H1 (cell line): ENCODE data around the gene RPUSD1. TPM values are rescaled to one million over a fixed set of nuclear protein-coding genes. Genes with fewer than 3 reads are reported as not detected.

Experiments used
- CTCF ChIA-PET: fragments of 300-600 bp; sonication (Branson Sonifier 250); formaldehyde crosslinking; loops from one replicate; lab custom pipeline; 2021; ENCODE audit not compliant: partially characterized antibody; lab: Charles Lee
- POLR2A ChIA-PET: fragments of 300-600 bp; sonication (Branson Sonifier 250); formaldehyde crosslinking; loops from one replicate; lab custom pipeline; 2021; ENCODE audit warnings: inconsistent platforms; ENCODE audit not compliant: partially characterized antibody; lab: Charles Lee
- DNase-seq, 2 experiments: peaks; one replicate each; pipeline versions ENCODE4 v3.0.0 to v3.0.0-alpha.2; 2010 to 2022; ENCODE audit warnings: low spot score in 2 of 2, low read depth in 1 of 2, mixed read lengths in 1 of 2
- FAIRE-seq: peaks from 2 replicates; lab custom pipeline; 2011; peaks lifted over from hg19 to GRCh38; lab: Jason Lieb, UNC
- H2AFZ ChIP-seq: 2 replicates; pipeline ENCODE4 v1.8.1; 2012; ENCODE audit warnings: low read length, inconsistent platforms
- H2AK5ac ChIP-seq: 2 replicates; pipeline ENCODE4 v1.6.1; 2013; ENCODE audit warnings: low read depth, low read length
- H2BK120ac ChIP-seq: replicated peaks from 2 replicates; pipeline ENCODE3; 2013; ENCODE audit warnings: low read depth, low read length, inconsistent platforms
- H2BK12ac ChIP-seq: 2 replicates; pipeline ENCODE4 v1.6.1; 2013; ENCODE audit warnings: low read depth, low read length
- H2BK15ac ChIP-seq: 2 replicates; pipeline ENCODE4 v1.6.1; 2013; ENCODE audit warnings: low read length
- H2BK20ac ChIP-seq: 2 replicates; pipeline ENCODE4 v1.6.1; 2013; ENCODE audit warnings: low read length
- H2BK5ac ChIP-seq: 2 replicates; pipeline ENCODE4 v1.6.1; 2013; ENCODE audit warnings: low read depth, low read length
- H3K14ac ChIP-seq: 2 replicates; pipeline ENCODE4 v1.6.1; 2013; ENCODE audit warnings: inconsistent platforms; ENCODE audit not compliant: insufficient read length
- H3K18ac ChIP-seq: 2 replicates; pipeline ENCODE4 v1.6.1; 2013; ENCODE audit warnings: low read length; ENCODE audit errors: extremely low read depth
- H3K23ac ChIP-seq: 2 replicates; pipeline ENCODE4 v1.6.1; 2013; ENCODE audit warnings: inconsistent platforms; ENCODE audit not compliant: insufficient read length
- H3K23me2 ChIP-seq: 2 replicates; pipeline ENCODE4 v1.6.1; 2013; ENCODE audit warnings: low read depth, low read length
- H3K27ac ChIP-seq: 2 replicates; pipeline ENCODE4 v1.6.1; 2011; ENCODE audit warnings: low read depth, low read length, inconsistent platforms
- H3K27me3 ChIP-seq, 4 experiments: replicated peaks in 1 of 4; 1 replicate in 1 of 4; 2 replicates in 3 of 4; pipeline versions ENCODE4 v1.6.1 to v1.8.1; 2011 to 2013; ENCODE audit warnings: low read length in 3 of 4, mild to moderate bottlenecking in 3 of 4, inconsistent platforms in 2 of 4, mixed read lengths in 2 of 4, moderate library complexity in 1 of 4; ENCODE audit not compliant: control insufficient read depth in 3 of 4, insufficient read depth in 3 of 4; ENCODE audit errors: extremely low read depth in 1 of 4
- H3K36me3 ChIP-seq, 4 experiments: 2 replicates each; pipeline versions ENCODE4 v1.6.1 to v1.8.1; 2011 to 2013; ENCODE audit warnings: mild to moderate bottlenecking in 4 of 4, low read length in 3 of 4, moderate library complexity in 2 of 4, control low read depth in 1 of 4, inconsistent platforms in 1 of 4; ENCODE audit not compliant: insufficient read depth in 4 of 4, control insufficient read depth in 2 of 4
- H3K4ac ChIP-seq: replicated peaks from 2 replicates; pipeline ENCODE3; 2013; ENCODE audit warnings: low read length, low read depth, mixed read lengths, inconsistent platforms; ENCODE audit not compliant: insufficient read length
- H3K4me1 ChIP-seq, 4 experiments: replicated peaks in 1 of 4; 1 replicate in 1 of 4; 2 replicates in 3 of 4; pipeline versions ENCODE4 v1.6.1 to v1.8.1; 2011 to 2013; ENCODE audit warnings: low read length in 3 of 4, inconsistent platforms in 2 of 4, mixed read lengths in 1 of 4; ENCODE audit not compliant: insufficient read depth in 4 of 4, control insufficient read depth in 3 of 4
- H3K4me2 ChIP-seq, 2 experiments: 2 replicates each; pipeline versions ENCODE4 v1.6.1 to v1.8.1; 2011 to 2013; ENCODE audit warnings: low read depth in 2 of 2, low read length in 2 of 2, control low read depth in 1 of 2, inconsistent platforms in 1 of 2, mild to moderate bottlenecking in 1 of 2; ENCODE audit not compliant: insufficient read depth in 1 of 2
- H3K4me3 ChIP-seq, 4 experiments: fragments of 200-600, 300-600 bp in 1 of 4; sonication (generic), shearing (Covaris generic), sonication (Bioruptor Twin) in 1 of 4; 2 replicates each; pipeline versions ENCODE4 v1.5.1 to v1.8.1; 2011 to 2016; ENCODE audit warnings: low read length in 4 of 4, low read depth in 3 of 4, control low read depth in 2 of 4, inconsistent platforms in 2 of 4, mild to moderate bottlenecking in 2 of 4, mixed read lengths in 1 of 4, moderate library complexity in 1 of 4; ENCODE audit not compliant: insufficient read depth in 2 of 4; ENCODE audit errors: extremely low read depth in 1 of 4
- H3K56ac ChIP-seq: replicated peaks from 2 replicates; pipeline ENCODE3; 2013; ENCODE audit warnings: low read depth, mild to moderate bottlenecking, mixed read lengths, low read length, inconsistent platforms; ENCODE audit not compliant: insufficient read length
- H3K79me1 ChIP-seq: 2 replicates; pipeline ENCODE4 v1.6.1; 2013; ENCODE audit warnings: low read depth, low read length, control low read depth
- H3K79me2 ChIP-seq, 2 experiments: 2 replicates each; pipeline versions ENCODE4 v1.6.1 to v1.8.1; 2012 to 2013; ENCODE audit warnings: low read length in 2 of 2, mild to moderate bottlenecking in 2 of 2, inconsistent platforms in 1 of 2; ENCODE audit not compliant: insufficient read depth in 2 of 2, control insufficient read depth in 1 of 2
- H3K9ac ChIP-seq, 4 experiments: replicated peaks in 1 of 4; 1 replicate in 1 of 4; 2 replicates in 3 of 4; pipeline versions ENCODE4 v1.6.1 to v1.8.1; 2011 to 2013; ENCODE audit warnings: low read depth in 3 of 4, low read length in 3 of 4, control low read depth in 2 of 4, mild to moderate bottlenecking in 2 of 4, moderate library complexity in 2 of 4, inconsistent platforms in 1 of 4; ENCODE audit errors: extremely low read depth in 1 of 4
- H3K9me3 ChIP-seq, 2 experiments: 2 replicates each; pipeline versions ENCODE4 v1.6.1 to v1.8.1; 2012 to 2013; ENCODE audit warnings: mild to moderate bottlenecking in 2 of 2, moderate library complexity in 2 of 2, control low read depth in 1 of 2, inconsistent platforms in 1 of 2, low read depth in 1 of 2, low read length in 1 of 2, mixed read lengths in 1 of 2; ENCODE audit not compliant: insufficient read depth in 2 of 2
- H4K20me1 ChIP-seq, 2 experiments: replicated peaks in 1 of 2; 2 replicates each; pipeline versions ENCODE3 to v1.8.1; 2011 to 2013; ENCODE audit warnings: inconsistent platforms in 2 of 2, low read length in 2 of 2, mild to moderate bottlenecking in 1 of 2; ENCODE audit not compliant: insufficient read depth in 2 of 2, control insufficient read depth in 1 of 2
- H4K5ac ChIP-seq: 2 replicates; pipeline ENCODE4 v1.6.1; 2013; ENCODE audit warnings: low read length, low read depth, mixed read lengths, inconsistent platforms; ENCODE audit not compliant: insufficient read length
- H4K8ac ChIP-seq: 2 replicates; pipeline ENCODE4 v1.8.0; 2013; ENCODE audit warnings: mild to moderate bottlenecking, moderate library complexity, low read length, inconsistent platforms; ENCODE audit not compliant: insufficient read depth; ENCODE audit errors: extremely low read depth
- H4K91ac ChIP-seq: replicated peaks from 2 replicates; pipeline ENCODE3; 2013; ENCODE audit warnings: low read length, mixed read lengths, inconsistent platforms; ENCODE audit not compliant: insufficient read length
- CHD1 ChIP-seq: IDR thresholded peaks from 2 replicates; pipeline ENCODE4 v1.6.1; 2012; ENCODE audit warnings: low read depth, low read length, improper control_type of control experiment
- KDM4A ChIP-seq: IDR thresholded peaks from one replicate; pipeline ENCODE4 v1.7.1; 2012; ENCODE audit warnings: low read depth, mild to moderate bottlenecking, moderate library complexity, low read length, inconsistent platforms; ENCODE audit not compliant: severe bottlenecking
- RXRA ChIP-seq: IDR thresholded peaks from 2 replicates; pipeline ENCODE4 v1.6.1; 2011; ENCODE audit warnings: low read depth, mild to moderate bottlenecking, low read length, moderate library complexity; ENCODE audit not compliant: insufficient read depth
- TAF1 ChIP-seq: IDR thresholded peaks from 2 replicates; pipeline ENCODE4 v1.6.1; 2011; ENCODE audit warnings: mild to moderate bottlenecking, low read depth, low read length
- WGBS, 2 experiments: shearing (Covaris generic) in 1 of 2; methylation state at CpG; one replicate each; pipeline versions ENCODE4 v1.1.6 to v1.1.7; 2013 to 2015; ENCODE audit warnings: low lambda C conversion rate in 2 of 2, mixed read lengths in 2 of 2, inconsistent platforms in 1 of 2, low coverage in 1 of 2, missing lambda C conversion rate in 1 of 2; ENCODE audit not compliant: insufficient replicate concordance in 2 of 2, insufficient coverage in 1 of 2, insufficient read length in 1 of 2; ENCODE audit errors: extremely low coverage in 1 of 2, missing lambda C conversion rate in 1 of 2; 5-methylcytosine and 5-hydroxymethylcytosine counted together
- polyA plus RNA-seq, 7 experiments: library from polyadenylated mRNA; depleted of rRNA in 3 of 7; stranded (reverse) in 5 of 7; unstranded in 2 of 7; fragments of >200 nt in 5 of 7; fragments of 200-250 nt in 2 of 7; gene quantifications; 1 replicate in 5 of 7; 2 replicates in 1 of 7; 4 replicates in 1 of 7; pipeline versions ENCODE4 v1.2.1 to v1.2.3, GENCODE V29; 2011 to 2013; ENCODE audit warnings: missing spikeins in 2 of 7, mixed read lengths in 2 of 7
- total RNA-seq: library from RNA; stranded (reverse); fragmentation: NEBNext Ultra II Directional; extraction: Animal tissue kit (Norgen Biotek cat#: 25700); gene quantifications from 2 replicates; pipeline ENCODE4 v1.2.1, GENCODE V29; 2021
- TF ChIP-seq, protein P1 (sequence below): IDR thresholded peaks from 2 replicates; pipeline ENCODE4 v1.6.1; 2011; ENCODE audit warnings: low read length, improper control_type of control experiment
- TF ChIP-seq, protein P2 (sequence below): IDR thresholded peaks from 2 replicates; pipeline ENCODE4 v1.6.1; 2012; ENCODE audit warnings: inconsistent platforms

RPUSD1 gene
- total and polyA plus RNA-seq, 2 of the 8 experiments (the other 6 are each of a cell fraction or from before 2014, with no cell fraction given) = 32.2 to 61.8 TPM

DNA sequence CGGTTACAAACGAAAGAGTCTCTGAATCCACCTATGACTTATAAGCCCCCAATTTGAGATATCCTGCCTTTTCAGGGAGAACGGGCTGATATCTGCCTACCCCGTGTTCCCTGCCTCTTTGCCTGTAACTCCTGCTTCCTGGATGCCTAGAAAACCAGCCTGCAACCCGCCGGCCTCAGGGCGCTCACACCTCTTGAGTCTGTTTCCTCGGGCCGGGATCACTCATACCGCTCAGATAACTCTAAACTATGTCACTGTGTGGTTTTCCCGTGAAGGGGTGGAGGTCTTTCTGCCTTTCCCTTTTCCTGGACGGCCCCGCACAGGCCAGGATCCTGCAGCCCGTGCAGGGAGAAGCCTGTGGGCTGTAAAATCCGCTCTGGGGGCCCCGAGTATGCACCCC is 10.4 kb downstream of the RPUSD1 start:
- Histone ChIP-seq H4K91ac (no peak overlapping the region), H3K9ac (no peak overlapping the region), H3K27me3 (peaks cover 0 to 3% (median under 1%) of the 10 kb centered on the region in 4 experiments; a peak in 3 of 7 replicates), H3K14ac (no peak overlapping the region), H4K5ac (no peak overlapping the region), H3K56ac (no peak overlapping the region), H2BK15ac (no peak overlapping the region), H3K79me2 (no peaks in the 10 kb centered on the region), H2AFZ (no peak overlapping the region), H2AK5ac (no peak overlapping the region), H2BK12ac (no peak overlapping the region), H3K9me3 (no peaks in the 10 kb centered on the region), H2BK20ac (no peak overlapping the region), H3K18ac (no peak overlapping the region), H3K4me3 (no peak overlapping the region), H3K4me1 (no peaks in the 10 kb centered on the region), H2BK120ac (no peak overlapping the region), H3K79me1 (no peaks in the 10 kb centered on the region), H3K4me2 (no peak overlapping the region), H4K8ac (no peak overlapping the region), H3K36me3 (no peaks in the 10 kb centered on the region), H3K4ac (no peak overlapping the region), H4K20me1 (peaks cover 0 to 4% of the 10 kb centered on the region in 2 experiments), H3K23me2 (no peaks in the 10 kb centered on the region; the same call in 1 of the 2 replicates), H3K23ac (no peak overlapping the region), H3K27ac (no peak overlapping the region; the same call in 1 of the 2 replicates), H2BK5ac (no peak overlapping the region)
- FAIRE-seq (no peak), DNase-seq (no peak)
- TF ChIP-seq, protein P1, sequence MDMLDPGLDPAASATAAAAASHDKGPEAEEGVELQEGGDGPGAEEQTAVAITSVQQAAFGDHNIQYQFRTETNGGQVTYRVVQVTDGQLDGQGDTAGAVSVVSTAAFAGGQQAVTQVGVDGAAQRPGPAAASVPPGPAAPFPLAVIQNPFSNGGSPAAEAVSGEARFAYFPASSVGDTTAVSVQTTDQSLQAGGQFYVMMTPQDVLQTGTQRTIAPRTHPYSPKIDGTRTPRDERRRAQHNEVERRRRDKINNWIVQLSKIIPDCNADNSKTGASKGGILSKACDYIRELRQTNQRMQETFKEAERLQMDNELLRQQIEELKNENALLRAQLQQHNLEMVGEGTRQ = no peak
- TF ChIP-seq CHD1 (no peak), TAF1 (no peak), RXRA (no peak), KDM4A (no peak)
- TF ChIP-seq, protein P2, sequence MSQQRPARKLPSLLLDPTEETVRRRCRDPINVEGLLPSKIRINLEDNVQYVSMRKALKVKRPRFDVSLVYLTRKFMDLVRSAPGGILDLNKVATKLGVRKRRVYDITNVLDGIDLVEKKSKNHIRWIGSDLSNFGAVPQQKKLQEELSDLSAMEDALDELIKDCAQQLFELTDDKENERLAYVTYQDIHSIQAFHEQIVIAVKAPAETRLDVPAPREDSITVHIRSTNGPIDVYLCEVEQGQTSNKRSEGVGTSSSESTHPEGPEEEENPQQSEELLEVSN = no peak
- CTCF ChIA-PET = interaction anchor here (1.7 to 13.7 kb wide), 3 partner anchors 35 to 65 kb away, joined by 8 to 424 read pairs (median 144); partner anchors contain the start of genes ANTKMT, CCDC78, CIAO3 and HAGHL
- WGBS, 2 experiments = 88% methylated on average over 16 of the region's 16 CpGs; no CpG with 5 or more reads in 1 of the 2 experiments
- POLR2A ChIA-PET = interaction anchor here (0.8 to 2.1 kb wide), 4 partner anchors 18 to 48 kb away, joined by 4 to 7 read pairs (median 4); no protein-coding TSS in a partner anchor
